ENCODE data around the gene KRTAP4-6. TPM values are rescaled to one million over a fixed set of nuclear protein-coding genes. Genes with fewer than 3 reads are reported as not detected.
"Not testable (repeated sequence)": the region's sequence is repeated elsewhere in the genome, so short reads cannot be mapped to it uniquely, and the experiment has no call there.

Gene KRTAP4-6
- total and polyA plus RNA-seq, 3 donors from 2014 or later = not detected

DNA sequence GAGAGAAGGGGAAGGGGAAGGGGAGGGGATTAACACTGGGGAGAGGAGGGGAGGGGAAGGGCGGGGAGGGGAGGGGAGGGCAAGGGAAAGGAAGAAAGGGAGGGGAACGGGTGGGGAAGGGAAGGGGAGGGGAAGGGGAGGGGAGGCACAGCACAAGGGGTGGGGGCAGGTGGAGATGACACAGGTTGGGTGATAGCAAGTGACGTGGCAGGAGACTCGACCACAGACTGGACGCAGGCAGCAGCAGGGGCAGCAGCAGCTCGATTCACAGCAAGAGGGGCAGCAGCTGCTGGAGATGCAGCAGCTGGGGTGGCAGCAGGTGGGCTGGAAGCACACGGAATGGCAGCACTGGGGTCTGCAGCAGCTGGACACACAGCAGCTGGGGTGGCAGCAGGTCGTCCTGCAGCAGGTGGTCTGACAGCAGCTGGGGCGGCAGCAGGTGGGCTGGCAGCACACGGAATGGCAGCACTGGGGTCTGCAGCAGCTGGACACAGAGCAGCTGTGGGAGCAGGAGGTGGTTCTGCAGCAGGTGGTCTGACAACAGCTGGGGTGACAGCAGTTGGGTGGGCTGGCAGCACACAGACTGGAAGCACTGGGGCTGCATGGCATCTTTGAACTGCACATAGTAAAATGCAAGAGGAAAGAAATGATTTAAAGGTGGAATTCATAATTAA lies 38.6 kb downstream of the KRTAP4-6 start, which contains the start of gene KRTAP4-16:
Gene KRTAP4-16 (minus strand): TSS at position 624 of the 674 bp plus-strand sequence. CDS start 0 bp downstream, at position 624.
- H3K9me3 ChIP-seq = no peaks in the 10 kb centered on the region
- H3K4me1 ChIP-seq = no peaks in the 10 kb centered on the region
- 62 to 67% methylated on average over 7 to 10 of the region's 10 CpGs for WGBS, 2 donors
- TF ChIP-seq, protein P1, sequence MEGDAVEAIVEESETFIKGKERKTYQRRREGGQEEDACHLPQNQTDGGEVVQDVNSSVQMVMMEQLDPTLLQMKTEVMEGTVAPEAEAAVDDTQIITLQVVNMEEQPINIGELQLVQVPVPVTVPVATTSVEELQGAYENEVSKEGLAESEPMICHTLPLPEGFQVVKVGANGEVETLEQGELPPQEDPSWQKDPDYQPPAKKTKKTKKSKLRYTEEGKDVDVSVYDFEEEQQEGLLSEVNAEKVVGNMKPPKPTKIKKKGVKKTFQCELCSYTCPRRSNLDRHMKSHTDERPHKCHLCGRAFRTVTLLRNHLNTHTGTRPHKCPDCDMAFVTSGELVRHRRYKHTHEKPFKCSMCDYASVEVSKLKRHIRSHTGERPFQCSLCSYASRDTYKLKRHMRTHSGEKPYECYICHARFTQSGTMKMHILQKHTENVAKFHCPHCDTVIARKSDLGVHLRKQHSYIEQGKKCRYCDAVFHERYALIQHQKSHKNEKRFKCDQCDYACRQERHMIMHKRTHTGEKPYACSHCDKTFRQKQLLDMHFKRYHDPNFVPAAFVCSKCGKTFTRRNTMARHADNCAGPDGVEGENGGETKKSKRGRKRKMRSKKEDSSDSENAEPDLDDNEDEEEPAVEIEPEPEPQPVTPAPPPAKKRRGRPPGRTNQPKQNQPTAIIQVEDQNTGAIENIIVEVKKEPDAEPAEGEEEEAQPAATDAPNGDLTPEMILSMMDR (IDR thresholded peaks at IDR 0.05) = no peak
- TF ChIP-seq POLR2A (IDR thresholded peaks at IDR 0.05) = no peak
- intact Hi-C loops (cut with DNase I; ENCODE audit: low total_unique reads) = no loop called here
- no peaks in the 10 kb centered on the region for H3K27me3 ChIP-seq
- H3K36me3 ChIP-seq (ENCODE audit: low read depth, missing control alignments) = no peaks in the 10 kb centered on the region
- H3K27ac ChIP-seq = no peak within 1 kb of the TSS
- DNase-seq = no peak
- no peak within 1 kb of the TSS for H3K4me3 ChIP-seq

DNA sequence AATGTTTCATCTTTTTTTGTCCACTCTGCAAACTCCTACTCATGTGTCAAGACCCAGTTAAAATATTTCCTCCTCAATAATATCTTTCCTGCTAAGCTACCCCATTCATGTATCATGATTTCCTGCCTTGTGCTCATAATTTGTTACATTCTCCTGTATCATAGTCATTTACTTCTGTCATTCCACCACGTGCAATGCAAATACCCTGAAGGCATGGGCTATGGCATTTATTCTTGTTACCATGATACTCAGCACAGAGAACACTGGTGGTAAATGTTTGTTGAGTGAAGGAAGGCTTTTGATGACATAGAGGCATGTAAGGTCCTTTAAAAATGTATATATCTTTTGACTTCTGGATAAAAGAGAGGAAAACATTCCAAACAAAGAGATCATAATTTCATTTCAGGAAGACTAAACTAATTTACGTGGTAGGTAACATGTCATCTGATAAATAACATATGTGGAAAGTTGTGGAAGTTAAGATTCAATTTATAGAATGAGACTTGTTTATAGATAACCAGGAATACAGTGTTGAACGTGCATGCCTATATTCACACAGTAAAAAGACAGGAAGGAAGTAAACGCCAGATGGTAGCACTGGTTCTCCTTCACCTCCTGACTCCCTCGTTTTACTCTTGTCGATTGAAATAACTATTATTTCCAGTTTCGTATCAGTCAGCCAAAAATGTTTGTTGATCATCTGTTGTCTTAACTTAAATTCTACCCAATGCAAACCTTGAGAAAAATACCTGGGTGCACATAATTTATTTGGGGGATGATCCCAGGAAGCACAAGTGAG lies 40.5 kb downstream of the KRTAP4-6 start:
- H3K4me3 ChIP-seq; H3K36me3 ChIP-seq (ENCODE audit: low read depth, missing control alignments); DNase-seq; intact Hi-C loops (cut with DNase I; ENCODE audit: low total_unique reads); H3K27me3 ChIP-seq; H3K27ac ChIP-seq; H3K9me3 ChIP-seq; H3K4me1 ChIP-seq: not testable (repeated sequence)
- WGBS, 2 donors = 72 to 73% methylated on average over 7 of the region's 7 CpGs

DNA sequence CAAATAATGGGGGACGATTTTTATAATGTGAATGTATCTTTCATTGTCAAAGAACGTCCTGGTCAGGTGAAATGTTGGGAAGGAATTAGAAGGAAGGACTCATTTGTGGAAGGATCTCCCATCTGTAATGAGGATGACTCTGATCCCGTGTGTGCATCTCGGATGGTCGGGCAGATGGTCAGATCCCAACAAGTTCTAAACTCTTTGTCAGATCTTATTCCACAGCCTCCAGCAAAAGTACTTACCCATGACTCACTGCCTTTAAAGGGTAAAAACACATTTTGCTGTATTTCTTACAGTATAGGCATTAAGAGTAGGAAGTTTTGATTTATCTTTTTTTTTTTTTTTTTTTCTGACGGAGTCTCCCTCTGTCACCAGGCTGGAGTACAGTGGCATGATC lies 41.9 kb downstream of the KRTAP4-6 start:
- H3K4me3 ChIP-seq = no peak overlapping the region
- no peak overlapping the region for H3K27ac ChIP-seq
- no peak for DNase-seq
- H3K27me3 ChIP-seq = no peaks in the 10 kb centered on the region
- WGBS, 2 donors = 77 to 80% methylated on average over 6 of the region's 6 CpGs
- intact Hi-C loops (cut with DNase I; ENCODE audit: low total_unique reads) = no loop called here
- H3K36me3 ChIP-seq (ENCODE audit: low read depth, missing control alignments) = no peaks in the 10 kb centered on the region
- no peaks in the 10 kb centered on the region for H3K4me1 ChIP-seq
- no peak for TF ChIP-seq POLR2A (IDR thresholded peaks at IDR 0.05)
- TF ChIP-seq, protein P1 (IDR thresholded peaks at IDR 0.05) = no peak
- H3K9me3 ChIP-seq = no peaks in the 10 kb centered on the region

DNA sequence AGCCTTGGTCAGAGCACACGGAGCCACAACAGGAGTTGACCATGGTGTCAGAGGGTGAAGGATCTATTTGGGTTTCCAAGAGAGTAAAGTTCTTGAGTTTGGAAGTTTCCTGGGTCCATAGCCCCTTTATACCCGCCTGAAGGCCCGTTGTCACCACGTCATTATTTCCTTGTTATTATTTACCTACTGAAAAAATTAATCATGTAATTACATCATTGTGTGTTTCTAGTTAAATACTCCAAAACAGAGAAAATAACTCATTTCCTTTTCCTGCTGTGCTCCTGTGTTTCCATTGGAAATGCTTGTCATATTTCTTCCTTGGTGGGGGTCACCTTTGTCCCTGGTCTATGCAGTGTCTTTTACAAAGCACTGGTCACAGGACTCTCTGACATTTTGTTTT lies 42.3 kb downstream of the KRTAP4-6 start, which contains the start of gene KRTAP4-8:
Gene KRTAP4-8 (minus strand): TSS at position 101 of the 400 bp plus-strand sequence. CDS start 58 bp downstream, at position 43.
- WGBS, 2 donors = 71 to 74% methylated on average over 4 of the region's 4 CpGs
- no peak for DNase-seq
- H3K27me3 ChIP-seq = no peaks in the 10 kb centered on the region
- no peaks in the 10 kb centered on the region for H3K4me1 ChIP-seq
- no peaks in the 10 kb centered on the region for H3K36me3 ChIP-seq (ENCODE audit: low read depth, missing control alignments)
- intact Hi-C loops (cut with DNase I; ENCODE audit: low total_unique reads) = no loop called here
- H3K4me3 ChIP-seq = no peak within 1 kb of the TSS
- TF ChIP-seq, protein P1 (IDR thresholded peaks at IDR 0.05) = no peak
- no peak for TF ChIP-seq POLR2A (IDR thresholded peaks at IDR 0.05)
- no peak within 1 kb of the TSS for H3K27ac ChIP-seq
- no peaks in the 10 kb centered on the region for H3K9me3 ChIP-seq

DNA sequence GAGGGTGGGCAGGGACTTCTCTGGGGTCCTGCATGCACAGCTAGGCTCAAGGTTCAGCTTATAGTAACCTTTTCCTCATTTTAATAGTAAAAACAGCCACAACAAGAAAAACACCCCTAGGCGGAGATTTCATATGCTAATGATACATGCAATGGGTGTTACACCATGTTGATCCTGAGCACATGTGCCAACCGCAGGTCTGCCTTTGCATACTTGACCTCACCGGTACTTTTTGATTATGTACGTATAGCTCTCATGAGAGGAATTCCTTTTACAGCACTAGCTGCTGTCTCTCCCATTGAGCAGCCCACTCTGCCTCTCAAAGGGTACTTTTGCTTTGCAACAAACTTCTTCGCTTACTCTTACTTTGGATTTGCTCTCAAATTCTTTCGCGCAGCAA lies 44.3 kb downstream of the KRTAP4-6 start:
- no peak overlapping the region for H3K4me3 ChIP-seq
- H3K9me3 ChIP-seq = no peaks in the 10 kb centered on the region
- intact Hi-C loops (cut with DNase I; ENCODE audit: low total_unique reads) = no loop called here
- H3K4me1 ChIP-seq = no peaks in the 10 kb centered on the region
- 89 to 91% methylated on average over 7 of the region's 7 CpGs for WGBS, 2 donors
- no peaks in the 10 kb centered on the region for H3K36me3 ChIP-seq (ENCODE audit: low read depth, missing control alignments)
- DNase-seq = no peak
- no peaks in the 10 kb centered on the region for H3K27me3 ChIP-seq
- TF ChIP-seq, protein P1 (IDR thresholded peaks at IDR 0.05) = no peak
- no peak for TF ChIP-seq POLR2A (IDR thresholded peaks at IDR 0.05)
- no peak overlapping the region for H3K27ac ChIP-seq
